Mesothelial cell of epicardium (in vitro differentiated cells): ENCODE measurements around the gene TLE1. TPM values are rescaled to one million over a fixed set of nuclear protein-coding genes. Genes with fewer than 3 reads are reported as not detected.

Experiments used
- DNase-seq, 2 experiments: peaks; one replicate each; pipeline ENCODE4 v3.0.0; 2021; ENCODE audit warnings: low spot score in 2 of 2; ENCODE audit not compliant: unreplicated experiment in 2 of 2
- H3K27ac Mint-ChIP-seq: 2 replicates; pipeline ENCODE4 v1.8.0; 2021; ENCODE audit warnings: mixed read lengths
- H3K27me3 Mint-ChIP-seq: 2 replicates; pipeline ENCODE4 v1.8.0; 2021; ENCODE audit warnings: low read depth, mixed read lengths
- H3K36me3 Mint-ChIP-seq: 2 replicates; pipeline ENCODE4 v1.8.0; 2021; ENCODE audit warnings: mixed read lengths
- H3K4me1 Mint-ChIP-seq: 2 replicates; pipeline ENCODE4 v1.8.0; 2021; ENCODE audit warnings: mixed read lengths
- H3K4me3 Mint-ChIP-seq: 2 replicates; pipeline ENCODE4 v1.8.0; 2021; ENCODE audit warnings: mild to moderate bottlenecking, moderate library complexity, mixed read lengths
- H3K9me3 Mint-ChIP-seq: 2 replicates; pipeline ENCODE4 v1.8.0; 2021; ENCODE audit warnings: mixed read lengths
- total RNA-seq: library from RNA; stranded (reverse); gene quantifications from 3 replicates; pipeline ENCODE4 v1.2.1, GENCODE V29; 2021
- TF ChIP-seq, protein P1 (sequence below): fragments of 200-600 bp; sonication (generic); IDR thresholded peaks from one replicate; pipeline ENCODE4 v1.5.0; 2021; ENCODE audit warnings: antibody characterized with exemption; ENCODE audit not compliant: unreplicated experiment

The TLE1 gene
- total RNA-seq, 1 donor from 2014 or later, result 97.9 TPM

DNA sequence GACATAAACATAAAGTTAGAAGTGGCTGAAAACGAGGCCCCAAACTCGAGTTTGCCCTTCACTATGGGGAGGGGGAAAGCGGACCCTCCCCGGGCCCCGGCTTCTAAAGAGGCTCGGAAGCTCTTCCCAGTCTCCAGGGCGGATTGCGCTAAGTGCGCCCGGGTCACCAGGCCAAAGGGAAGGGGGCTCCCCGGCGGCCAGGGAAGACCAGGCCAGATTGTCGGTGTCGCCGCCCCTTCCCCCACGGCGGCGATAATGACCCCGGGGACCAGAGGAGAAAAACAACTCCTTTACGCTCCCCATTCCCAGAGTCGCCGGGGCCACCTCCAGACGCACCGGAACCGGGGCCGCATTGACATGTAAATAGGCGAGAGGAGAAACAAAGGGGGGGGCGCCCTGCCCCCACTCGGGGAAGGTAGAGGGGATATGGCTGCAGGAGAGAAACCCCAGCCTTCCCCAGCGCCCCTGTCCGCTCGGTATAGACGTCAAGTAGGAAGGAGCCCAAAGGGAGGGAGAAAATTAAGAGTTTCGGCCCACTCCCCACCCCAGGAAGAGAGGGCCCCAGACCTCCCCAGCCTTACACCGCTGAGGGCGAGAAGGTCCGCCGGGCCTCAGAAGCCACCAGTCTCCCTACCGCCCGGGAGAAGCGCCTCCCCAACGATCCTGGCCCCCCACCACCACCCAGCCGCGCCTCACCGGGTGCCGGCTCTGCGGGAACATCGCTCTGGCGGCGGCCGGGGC lies 1.7 kb downstream of the TLE1 start:
- Mint-ChIP-seq H3K36me3 (no peaks in the 10 kb centered on the region), H3K4me3 (no peak overlapping the region), H3K9me3 (no peaks in the 10 kb centered on the region), H3K27me3 (no peaks in the 10 kb centered on the region), H3K27ac (peak overlapping the region; percentile 97), H3K4me1 (peaks cover 21% of the 10 kb centered on the region)
- TF ChIP-seq, protein P1, sequence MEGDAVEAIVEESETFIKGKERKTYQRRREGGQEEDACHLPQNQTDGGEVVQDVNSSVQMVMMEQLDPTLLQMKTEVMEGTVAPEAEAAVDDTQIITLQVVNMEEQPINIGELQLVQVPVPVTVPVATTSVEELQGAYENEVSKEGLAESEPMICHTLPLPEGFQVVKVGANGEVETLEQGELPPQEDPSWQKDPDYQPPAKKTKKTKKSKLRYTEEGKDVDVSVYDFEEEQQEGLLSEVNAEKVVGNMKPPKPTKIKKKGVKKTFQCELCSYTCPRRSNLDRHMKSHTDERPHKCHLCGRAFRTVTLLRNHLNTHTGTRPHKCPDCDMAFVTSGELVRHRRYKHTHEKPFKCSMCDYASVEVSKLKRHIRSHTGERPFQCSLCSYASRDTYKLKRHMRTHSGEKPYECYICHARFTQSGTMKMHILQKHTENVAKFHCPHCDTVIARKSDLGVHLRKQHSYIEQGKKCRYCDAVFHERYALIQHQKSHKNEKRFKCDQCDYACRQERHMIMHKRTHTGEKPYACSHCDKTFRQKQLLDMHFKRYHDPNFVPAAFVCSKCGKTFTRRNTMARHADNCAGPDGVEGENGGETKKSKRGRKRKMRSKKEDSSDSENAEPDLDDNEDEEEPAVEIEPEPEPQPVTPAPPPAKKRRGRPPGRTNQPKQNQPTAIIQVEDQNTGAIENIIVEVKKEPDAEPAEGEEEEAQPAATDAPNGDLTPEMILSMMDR, result no peak
- DNase-seq, result peak in 1 of 2 experiments; percentile 61

DNA sequence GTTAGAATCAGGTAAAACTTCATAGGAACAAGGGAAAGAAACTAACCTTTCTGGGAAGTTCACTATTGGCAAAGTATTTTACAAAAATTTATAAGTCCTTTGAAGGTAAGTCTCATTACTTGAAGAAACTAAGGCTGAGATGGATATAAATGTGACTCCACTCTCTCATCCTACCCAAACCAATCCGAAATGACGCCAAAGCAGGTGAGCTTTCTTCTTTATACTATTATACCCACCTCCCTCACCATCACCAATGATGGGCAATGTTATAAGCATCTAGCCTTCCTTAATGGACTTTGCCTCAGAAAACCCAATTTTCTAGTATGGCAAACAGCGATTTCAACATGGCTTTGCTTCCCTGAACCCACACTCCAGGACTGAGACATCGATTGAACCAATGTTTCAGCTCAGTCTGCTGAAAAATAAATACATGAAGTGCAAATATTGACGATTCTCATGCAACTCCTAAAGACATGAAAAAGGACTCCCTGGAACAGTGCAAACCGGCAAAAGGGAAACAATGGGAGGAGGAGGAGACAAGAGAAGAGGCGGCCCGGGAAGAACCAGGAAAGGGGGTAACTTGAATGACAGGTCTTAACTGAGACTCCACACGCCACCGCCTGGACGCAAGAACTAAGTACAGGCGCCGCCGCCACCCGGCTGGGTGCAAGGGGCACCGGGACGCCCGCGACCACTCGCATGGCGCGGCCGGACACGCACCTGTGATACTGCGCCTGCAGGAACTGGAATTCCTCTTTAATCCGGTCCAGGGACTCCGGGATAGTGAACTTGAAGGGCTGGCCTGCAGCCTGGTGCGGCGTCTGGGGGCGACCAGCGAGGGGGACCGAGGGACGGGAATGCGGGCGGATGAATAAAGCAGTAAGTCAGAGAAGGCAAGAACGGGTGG lies 2.5 kb downstream of the TLE1 start:
- no peak overlapping the region for H3K4me3 Mint-ChIP-seq
- peak; percentile 64 to 76 for DNase-seq

DNA sequence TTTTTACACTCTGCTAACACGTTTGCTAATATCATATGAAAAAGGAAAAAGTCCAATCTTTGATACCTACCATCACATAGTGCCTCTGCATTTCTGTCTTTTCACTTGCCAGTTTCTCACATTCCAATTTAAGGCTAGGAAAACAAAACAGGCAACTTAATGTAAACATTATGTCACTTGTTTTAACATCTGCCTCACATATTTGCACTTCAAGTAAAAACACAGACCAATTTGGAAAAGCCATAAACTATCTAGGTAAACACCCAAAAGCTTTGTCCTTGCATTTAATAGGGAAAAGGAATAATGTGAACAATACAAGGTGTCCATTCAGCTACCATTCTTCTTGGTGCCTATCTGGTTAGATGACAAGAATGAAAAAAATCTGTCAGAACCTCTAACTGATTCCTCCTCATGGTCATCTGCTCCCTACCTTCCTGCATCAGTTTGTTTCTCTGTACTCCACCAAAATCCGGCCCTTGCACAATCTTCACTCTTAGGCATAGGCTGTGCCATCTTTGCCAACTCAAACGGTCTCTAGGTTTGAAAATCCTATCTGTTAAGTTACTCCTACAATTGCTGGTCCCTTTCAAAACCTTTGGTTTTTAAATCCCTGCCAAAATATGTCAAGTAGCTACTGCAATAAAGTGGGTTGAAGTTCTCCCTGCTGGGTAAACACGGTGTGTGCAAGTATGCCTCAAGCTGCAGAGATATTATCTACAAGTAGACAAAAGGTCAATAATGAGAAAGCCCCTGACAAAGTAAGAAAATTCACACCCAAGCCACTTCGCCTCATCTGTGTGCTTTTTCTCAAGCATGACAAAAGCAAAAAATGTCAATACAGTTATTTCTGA lies 3.4 kb downstream of the TLE1 start:
- H3K27me3 Mint-ChIP-seq, result no peaks in the 10 kb centered on the region
- TF ChIP-seq, protein P1, result no peak
- no peaks in the 10 kb centered on the region for H3K9me3 Mint-ChIP-seq
- peaks cover 10% of the 10 kb centered on the region for H3K36me3 Mint-ChIP-seq
- no peak overlapping the region for H3K4me3 Mint-ChIP-seq
- no peak for DNase-seq
- H3K27ac Mint-ChIP-seq, result no peak overlapping the region
- peaks cover 12% of the 10 kb centered on the region for H3K4me1 Mint-ChIP-seq

More for the DNA sequence above, 2.5 kb downstream of the TLE1 start:
- H3K4me1 Mint-ChIP-seq, result peaks cover 16% of the 10 kb centered on the region
- no peaks in the 10 kb centered on the region for H3K9me3 Mint-ChIP-seq
- TF ChIP-seq, protein P1, result peak; percentile 55
- H3K27me3 Mint-ChIP-seq, result no peaks in the 10 kb centered on the region
- H3K27ac Mint-ChIP-seq, result peak overlapping the region; percentile 97
- peaks cover 5% of the 10 kb centered on the region for H3K36me3 Mint-ChIP-seq

DNA sequence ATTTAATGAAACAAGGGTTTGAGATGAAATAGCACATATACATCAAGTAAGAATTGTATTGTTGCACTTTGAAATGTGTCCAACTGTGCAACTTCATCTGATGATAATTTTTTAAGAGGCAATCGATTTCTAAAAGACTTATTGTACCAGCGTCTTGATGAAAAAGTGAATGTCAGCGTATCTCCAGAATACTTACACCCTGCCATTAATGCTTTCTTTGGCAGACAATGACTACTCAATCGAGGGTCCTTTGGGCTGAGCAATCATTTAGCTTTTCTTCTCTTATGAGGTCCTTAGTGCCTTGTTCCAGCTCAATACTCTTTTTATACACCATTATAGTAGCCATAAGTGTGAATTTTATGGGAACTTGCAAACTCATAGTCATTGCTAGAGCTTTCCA lies 4.7 kb downstream of the TLE1 start:
- Mint-ChIP-seq H3K27ac (no peak overlapping the region), H3K9me3 (no peaks in the 10 kb centered on the region), H3K27me3 (no peaks in the 10 kb centered on the region), H3K4me3 (no peak overlapping the region), H3K4me1 (peaks cover 14% of the 10 kb centered on the region), H3K36me3 (peaks cover 18% of the 10 kb centered on the region)
- TF ChIP-seq, protein P1, result no peak
- DNase-seq, result no peak

DNA sequence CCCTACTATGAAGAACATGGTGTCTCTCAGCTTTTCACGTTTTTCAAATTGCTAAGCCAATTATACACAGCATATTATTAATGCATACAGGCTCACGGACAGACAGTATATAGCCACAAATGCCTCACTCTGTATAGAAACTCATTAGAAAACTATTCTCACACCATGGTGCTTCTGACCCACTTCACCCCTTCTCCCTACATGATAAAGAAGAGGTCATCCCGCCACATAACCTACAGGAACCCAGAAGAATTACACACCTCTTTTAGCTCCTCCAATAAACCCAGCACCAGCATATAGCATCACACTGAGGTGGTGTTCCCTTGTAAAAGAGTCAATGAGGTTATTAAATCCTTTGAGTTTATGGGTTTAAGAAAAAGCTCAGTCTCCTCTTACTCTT lies 5.6 kb downstream of the TLE1 start:
- Mint-ChIP-seq H3K27ac (no peak overlapping the region), H3K27me3 (no peaks in the 10 kb centered on the region), H3K4me3 (no peak overlapping the region), H3K9me3 (no peaks in the 10 kb centered on the region), H3K36me3 (peaks cover 22% of the 10 kb centered on the region), H3K4me1 (peaks cover 16% of the 10 kb centered on the region)
- DNase-seq, result no peak
- TF ChIP-seq, protein P1, result no peak
